ENCODE data around the gene SNRPA. TPM values are rescaled to one million over a fixed set of nuclear protein-coding genes. Genes with fewer than 3 reads are reported as not detected.

SNRPA gene
- total and polyA plus RNA-seq, 2 of the 8 experiments (the other 6 are each of a cell fraction or from before 2014, with no cell fraction given) = 201 to 202 TPM

DNA sequence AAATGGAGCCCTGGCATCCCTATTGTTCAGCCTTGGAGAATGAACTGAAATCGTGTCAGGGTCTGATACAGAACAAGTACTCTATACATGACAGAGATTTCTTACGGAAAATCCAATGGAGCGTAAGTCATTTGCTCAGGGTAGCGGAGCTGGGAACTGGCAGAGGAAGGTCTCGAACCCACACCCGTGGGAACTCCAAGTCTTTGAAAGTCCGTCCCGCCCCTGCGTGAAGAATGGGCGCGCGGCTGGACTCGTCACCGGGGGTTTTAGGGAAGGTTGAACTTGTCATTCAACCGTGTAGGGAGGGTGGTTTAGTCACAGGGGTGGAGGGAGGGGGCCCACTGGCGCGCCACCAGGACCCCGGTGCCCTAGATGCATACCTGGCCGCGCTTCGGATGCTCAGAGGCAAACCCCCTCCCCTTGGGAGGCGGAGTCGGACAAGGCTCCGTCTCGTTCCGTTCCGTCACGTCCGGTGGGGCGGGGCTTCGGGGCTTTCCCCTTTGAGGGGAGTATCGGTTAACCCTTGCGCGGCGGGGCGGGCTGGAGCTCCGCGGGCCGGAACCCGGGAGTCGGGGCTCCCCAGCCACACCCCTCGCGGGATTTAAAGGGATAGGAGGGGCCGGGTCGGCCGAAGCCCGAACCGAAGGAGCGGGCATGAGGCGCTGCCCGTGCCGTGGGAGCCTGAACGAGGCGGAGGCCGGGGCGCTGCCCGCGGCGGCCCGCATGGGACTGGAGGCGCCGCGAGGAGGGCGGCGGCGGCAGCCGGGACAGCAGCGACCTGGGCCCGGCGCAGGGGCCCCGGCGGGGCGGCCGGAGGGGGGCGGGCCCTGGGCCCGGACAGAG is 34.3 kb upstream of the SNRPA start, which contains the start of the genes COQ8B and ITPKC (continued):
- TF ChIP-seq, protein P1, sequence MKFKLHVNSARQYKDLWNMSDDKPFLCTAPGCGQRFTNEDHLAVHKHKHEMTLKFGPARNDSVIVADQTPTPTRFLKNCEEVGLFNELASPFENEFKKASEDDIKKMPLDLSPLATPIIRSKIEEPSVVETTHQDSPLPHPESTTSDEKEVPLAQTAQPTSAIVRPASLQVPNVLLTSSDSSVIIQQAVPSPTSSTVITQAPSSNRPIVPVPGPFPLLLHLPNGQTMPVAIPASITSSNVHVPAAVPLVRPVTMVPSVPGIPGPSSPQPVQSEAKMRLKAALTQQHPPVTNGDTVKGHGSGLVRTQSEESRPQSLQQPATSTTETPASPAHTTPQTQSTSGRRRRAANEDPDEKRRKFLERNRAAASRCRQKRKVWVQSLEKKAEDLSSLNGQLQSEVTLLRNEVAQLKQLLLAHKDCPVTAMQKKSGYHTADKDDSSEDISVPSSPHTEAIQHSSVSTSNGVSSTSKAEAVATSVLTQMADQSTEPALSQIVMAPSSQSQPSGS (IDR thresholded peaks at IDR 0.05; ENCODE audit: low read length) = 0 out of 2 replicates have a peak, but pooled peaks have one; percentile 18

Measured in H1 (cell line).